BLaER1 (cell line): Measurements from ENCODE around the gene MTFR1L.

Experiments
- H3K27ac ChIP-seq: shearing (Covaris generic); formaldehyde crosslinking; 2 replicates; pipeline ENCODE4 v1.8.1; 2022
- H3K27me3 ChIP-seq: shearing (Covaris generic); formaldehyde crosslinking; 2 replicates; pipeline ENCODE4 v1.8.1; 2022
- H3K36me3 ChIP-seq: shearing (Covaris generic); formaldehyde crosslinking; 2 replicates; pipeline ENCODE4 v1.8.1; 2022
- H3K4me1 ChIP-seq: shearing (Covaris generic); formaldehyde crosslinking; 2 replicates; pipeline ENCODE4 v1.8.1; 2022
- H3K4me2 ChIP-seq: shearing (Covaris generic); formaldehyde crosslinking; 2 replicates; pipeline ENCODE4 v1.8.1; 2022
- H3K4me3 ChIP-seq: shearing (Covaris generic); formaldehyde crosslinking; 2 replicates; pipeline ENCODE4 v1.8.1; 2022
- H3K9ac ChIP-seq: shearing (Covaris generic); formaldehyde crosslinking; 2 replicates; pipeline ENCODE4 v1.8.1; 2022
- H3K9me3 ChIP-seq: shearing (Covaris generic); formaldehyde crosslinking; 2 replicates; pipeline ENCODE4 v1.8.1; 2022
- H4K20me1 ChIP-seq: shearing (Covaris generic); formaldehyde crosslinking; 2 replicates; pipeline ENCODE4 v1.8.1; 2022
- Cebpa-rat ChIP-seq: shearing (Covaris generic); IDR thresholded peaks from 2 replicates; pipeline ENCODE4 v1.8.1; 2022

The MTFR1L gene

DNA sequence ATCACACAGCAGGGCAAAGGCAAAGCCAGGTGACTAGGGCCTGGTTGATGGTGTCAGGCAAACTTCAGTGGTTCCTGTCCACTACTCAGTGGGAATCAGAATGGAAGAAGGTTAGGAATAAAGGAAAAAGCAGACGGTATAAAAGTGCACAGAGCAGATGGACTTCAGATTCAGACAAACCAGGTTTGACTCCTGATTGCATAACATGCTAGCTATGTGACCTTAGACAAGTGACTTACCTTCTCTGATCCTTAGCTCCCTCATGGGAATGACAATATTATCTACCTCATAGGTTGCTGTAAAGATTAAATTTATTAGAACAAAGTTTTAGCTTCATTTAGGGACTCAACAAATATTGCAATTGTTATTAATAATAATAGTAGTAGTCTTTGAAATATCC is 50.9 kb downstream of the MTFR1L start:
- peaks cover 11% of the 10 kb centered on the region; the same call in 1 of the 2 replicates for H3K27me3 ChIP-seq
- no peaks in the 10 kb centered on the region for H3K9me3 ChIP-seq
- H3K9ac ChIP-seq, result peak overlapping the region; percentile 3; the same call in 1 of the 2 replicates
- H3K4me3 ChIP-seq, result no peak overlapping the region
- H3K4me1 ChIP-seq, result peaks cover 55% of the 10 kb centered on the region
- H3K27ac ChIP-seq, result peak overlapping the region; percentile 18; the same call in 1 of the 2 replicates
- no peaks in the 10 kb centered on the region for H3K36me3 ChIP-seq
- peak overlapping the region; percentile 79 for H3K4me2 ChIP-seq
- TF ChIP-seq Cebpa-rat, result no peak
- H4K20me1 ChIP-seq, result no peaks in the 10 kb centered on the region

- Histone ChIP-seq H3K9ac (peak overlapping the region; percentile 3; the same call in 1 of the 2 replicates), H4K20me1 (no peaks in the 10 kb centered on the region), H3K4me1 (peaks cover 55% of the 10 kb centered on the region), H3K9me3 (no peaks in the 10 kb centered on the region), H3K27me3 (peaks cover 16% of the 10 kb centered on the region; the same call in 1 of the 2 replicates), H3K4me3 (no peak overlapping the region), H3K4me2 (peak overlapping the region; percentile 79), H3K36me3 (no peaks in the 10 kb centered on the region), H3K27ac (peak overlapping the region; percentile 18; the same call in 1 of the 2 replicates)
- no peak for TF ChIP-seq Cebpa-rat
Measured at GRCh38 chr1:25871086-25871703, 51.4 kb downstream of the MTFR1L start.

DNA sequence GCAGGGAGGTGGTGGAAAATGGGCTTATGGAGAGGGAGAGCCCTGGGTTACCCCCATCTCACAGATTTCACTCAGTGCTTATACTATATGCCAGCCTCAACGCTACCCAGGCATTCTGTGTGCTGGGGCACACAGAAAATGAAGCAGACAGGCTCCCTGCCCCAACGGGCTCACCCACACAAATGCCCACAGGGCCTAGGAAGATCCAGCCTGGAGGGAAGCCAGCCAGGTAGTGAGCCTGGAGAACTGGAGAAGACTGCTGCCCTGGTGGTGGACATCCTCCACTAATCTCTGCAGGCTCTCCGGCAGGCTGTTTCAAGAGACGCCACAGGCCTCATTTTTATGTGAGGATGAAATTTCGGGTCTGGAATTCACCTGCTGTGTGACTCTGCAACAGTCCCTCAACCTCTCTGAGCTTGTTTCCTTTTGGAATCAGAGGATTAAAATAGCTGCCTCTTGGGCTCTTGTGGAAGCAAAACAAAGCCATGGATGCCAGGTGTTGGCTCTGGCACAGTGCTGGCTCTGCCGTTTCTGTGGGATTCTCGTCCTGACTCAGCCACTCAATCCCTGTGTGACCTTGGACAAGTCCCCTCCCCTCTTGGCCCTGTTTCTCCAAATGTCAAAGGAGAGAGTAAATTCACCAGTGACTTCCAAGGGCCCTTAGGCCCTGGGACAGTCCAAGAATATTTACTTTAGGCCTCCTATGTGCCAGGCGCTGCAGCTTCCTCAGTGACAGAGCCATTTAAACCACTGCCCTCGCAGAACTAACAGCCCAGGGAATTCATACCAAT is 52.1 kb downstream of the MTFR1L start:
- H3K4me2 ChIP-seq, result peak overlapping the region; percentile 79
- H3K36me3 ChIP-seq, result no peaks in the 10 kb centered on the region
- H3K9me3 ChIP-seq, result no peaks in the 10 kb centered on the region
- peak overlapping the region; percentile 18; the same call in 1 of the 2 replicates for H3K27ac ChIP-seq
- no peak overlapping the region for H3K4me3 ChIP-seq
- peaks cover 21% of the 10 kb centered on the region; the same call in 1 of the 2 replicates for H3K27me3 ChIP-seq
- TF ChIP-seq Cebpa-rat, result no peak
- no peaks in the 10 kb centered on the region for H4K20me1 ChIP-seq
- peaks cover 55% of the 10 kb centered on the region for H3K4me1 ChIP-seq
- H3K9ac ChIP-seq, result peak overlapping the region; percentile 3; the same call in 1 of the 2 replicates

DNA sequence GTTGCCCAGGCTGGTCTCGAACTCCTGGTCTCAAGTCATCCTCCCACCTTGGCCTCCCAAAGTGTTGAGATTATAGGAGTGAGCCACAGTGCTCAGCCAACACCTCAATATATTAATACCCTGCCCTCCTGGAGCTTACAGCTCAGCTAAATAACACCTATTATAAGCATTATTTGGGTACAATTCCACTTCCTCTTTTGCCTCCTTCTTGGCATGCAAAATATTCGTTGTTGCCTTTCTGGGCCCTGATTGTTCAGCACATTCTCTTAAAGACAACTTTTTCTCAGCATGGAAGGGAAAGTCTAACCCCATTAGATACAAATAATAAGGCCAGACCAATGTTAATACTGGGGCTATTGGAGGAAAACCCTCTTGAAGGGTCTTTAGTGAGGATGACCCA is 53.0 kb downstream of the MTFR1L start:
- Histone ChIP-seq H3K27me3 (peaks cover 21% of the 10 kb centered on the region; the same call in 1 of the 2 replicates), H3K4me1 (peaks cover 55% of the 10 kb centered on the region), H3K27ac (no peak overlapping the region), H3K9ac (no peak overlapping the region), H3K36me3 (no peaks in the 10 kb centered on the region), H3K9me3 (no peaks in the 10 kb centered on the region), H4K20me1 (no peaks in the 10 kb centered on the region), H3K4me2 (peak overlapping the region; percentile 19; the same call in 1 of the 2 replicates), H3K4me3 (no peak overlapping the region)
- TF ChIP-seq Cebpa-rat, result no peak

DNA sequence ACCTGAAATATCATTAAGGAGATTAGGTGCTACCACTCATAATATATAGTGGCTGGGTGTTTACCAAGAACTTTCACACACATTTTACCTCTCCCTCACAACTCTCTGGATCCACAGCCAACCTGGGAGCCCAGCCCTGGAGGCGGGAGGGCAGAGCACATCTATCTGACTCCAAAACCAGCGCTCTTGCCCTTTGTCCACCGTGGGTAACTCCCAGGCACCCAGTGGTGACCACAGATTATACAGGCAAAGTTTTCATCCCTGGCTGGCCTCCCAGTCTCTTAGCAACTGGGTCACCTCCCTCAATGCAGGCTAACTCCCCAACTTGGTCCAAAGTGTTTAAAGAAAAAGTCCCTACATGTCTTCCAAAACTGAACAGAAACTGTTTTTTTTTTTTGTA is 53.4 kb downstream of the MTFR1L start:
- peak overlapping the region; percentile 19; the same call in 1 of the 2 replicates for H3K4me2 ChIP-seq
- H3K4me3 ChIP-seq, result no peak overlapping the region
- H3K36me3 ChIP-seq, result no peaks in the 10 kb centered on the region
- no peak overlapping the region for H3K27ac ChIP-seq
- peaks cover 55% of the 10 kb centered on the region for H3K4me1 ChIP-seq
- no peak for TF ChIP-seq Cebpa-rat
- no peak overlapping the region for H3K9ac ChIP-seq
- no peaks in the 10 kb centered on the region for H4K20me1 ChIP-seq
- no peaks in the 10 kb centered on the region for H3K9me3 ChIP-seq
- peaks cover 21% of the 10 kb centered on the region; the same call in 1 of the 2 replicates for H3K27me3 ChIP-seq

- Histone ChIP-seq H3K4me2 (peak overlapping the region; percentile 96), H3K9ac (peak overlapping the region; percentile 77), H3K36me3 (no peaks in the 10 kb centered on the region), H3K4me3 (peak overlapping the region; percentile 72), H3K27me3 (peaks cover 21% of the 10 kb centered on the region; the same call in 1 of the 2 replicates), H4K20me1 (no peaks in the 10 kb centered on the region), H3K4me1 (peaks cover 55% of the 10 kb centered on the region), H3K27ac (peak overlapping the region; percentile 73; the same call in 1 of the 2 replicates), H3K9me3 (no peaks in the 10 kb centered on the region)
- TF ChIP-seq Cebpa-rat, result no peak
Measured at GRCh38 chr1:25874209-25874608, 54.5 kb downstream of the MTFR1L start.

DNA sequence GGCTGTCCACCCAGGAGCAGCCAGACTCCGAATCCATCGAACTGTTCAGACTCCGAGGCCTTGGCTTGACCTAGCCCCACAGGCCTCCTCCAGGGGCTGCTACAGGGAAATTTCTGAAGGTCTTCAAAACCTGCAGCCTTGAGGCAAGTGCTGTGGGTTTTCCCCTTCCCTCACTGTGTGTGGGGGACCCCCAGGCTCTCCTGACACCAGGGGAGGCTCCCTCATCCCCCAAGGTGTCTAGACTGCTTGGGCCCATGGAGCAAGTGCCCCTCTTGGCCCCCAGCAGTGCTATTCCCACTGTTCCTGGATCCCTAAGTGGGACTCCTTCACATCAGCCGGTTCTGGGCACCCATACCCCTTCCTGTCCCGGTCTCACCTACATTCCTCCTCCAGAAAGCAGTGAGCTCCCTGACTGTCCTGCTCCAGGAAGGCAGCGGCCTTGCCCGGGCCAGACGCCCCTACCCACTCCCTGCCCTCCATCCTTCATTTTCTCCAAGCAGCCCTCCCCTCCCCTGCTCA is 54.9 kb downstream of the MTFR1L start:
- no peaks in the 10 kb centered on the region for H3K36me3 ChIP-seq
- H3K4me3 ChIP-seq, result peak overlapping the region; percentile 72
- no peak for TF ChIP-seq Cebpa-rat
- peak overlapping the region; percentile 73 for H3K27ac ChIP-seq
- H3K4me1 ChIP-seq, result peaks cover 54% of the 10 kb centered on the region
- no peaks in the 10 kb centered on the region for H3K9me3 ChIP-seq
- H3K27me3 ChIP-seq, result peaks cover 21% of the 10 kb centered on the region; the same call in 1 of the 2 replicates
- H4K20me1 ChIP-seq, result no peaks in the 10 kb centered on the region
- H3K9ac ChIP-seq, result peak overlapping the region; percentile 77
- peak overlapping the region; percentile 96 for H3K4me2 ChIP-seq

DNA sequence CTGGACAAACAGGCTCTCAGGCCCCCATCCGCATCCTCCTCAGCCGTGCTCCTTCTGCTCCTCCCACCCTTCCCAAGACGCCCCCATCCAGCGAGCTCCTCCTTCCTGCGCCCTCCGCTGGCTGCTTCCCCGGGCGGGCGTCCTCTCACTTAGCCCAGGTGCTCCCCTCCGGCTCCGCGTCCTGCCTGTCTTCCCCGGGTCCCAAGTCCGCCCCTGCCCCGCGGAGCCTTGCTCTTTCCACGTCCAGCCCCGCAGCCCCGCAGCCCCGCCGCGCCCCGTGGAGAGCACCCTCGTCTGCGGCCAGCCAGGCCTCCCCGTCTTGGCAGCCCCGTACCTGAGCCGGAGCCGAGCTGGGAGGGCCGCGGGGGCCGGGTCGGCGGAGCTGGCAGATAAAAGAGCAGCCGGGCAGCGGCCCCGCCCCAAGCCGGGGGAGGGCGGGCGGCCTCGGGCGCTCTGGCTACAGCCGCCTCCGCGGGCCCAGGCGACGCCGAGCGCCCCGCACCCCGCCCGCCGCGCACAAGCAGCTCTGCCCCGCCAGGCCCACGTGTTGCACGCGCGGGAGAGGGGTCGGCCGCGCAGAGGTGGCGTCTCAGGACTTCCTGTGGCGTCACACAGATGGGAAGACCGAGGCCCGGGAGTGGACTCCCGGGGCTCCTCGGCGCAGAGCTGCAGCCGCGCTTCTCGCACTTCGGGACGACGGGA is 55.6 kb downstream of the MTFR1L start, which contains the start of gene PAQR7:
PAQR7 (minus strand) TSS at position 555 of the 702 bp plus-strand sequence. CDS start 11,869 bp downstream, outside the sequence.
- Histone ChIP-seq H3K9ac (peak within 1 kb of the TSS; percentile 77), H4K20me1 (no peaks in the 10 kb centered on the region), H3K36me3 (no peaks in the 10 kb centered on the region), H3K27me3 (peaks cover 21% of the 10 kb centered on the region; the same call in 1 of the 2 replicates), H3K4me1 (peaks cover 48% of the 10 kb centered on the region), H3K4me2 (peak within 1 kb of the TSS; percentile 96), H3K27ac (peak within 1 kb of the TSS; percentile 73), H3K4me3 (peak within 1 kb of the TSS; percentile 72), H3K9me3 (no peaks in the 10 kb centered on the region)
- TF ChIP-seq Cebpa-rat, result no peak
